Measurements from ENCODE around the gene ZNF740. TPM values are rescaled to one million over a fixed set of nuclear protein-coding genes. Genes with fewer than 3 reads are reported as not detected.

ZNF740 gene
- total and polyA plus RNA-seq, 2 of the 8 experiments (the other 6 are each of a cell fraction or from before 2014, with no cell fraction given): 8.2 to 40.0 TPM

- no peak for TF ChIP-seq EP300 (IDR thresholded peaks at IDR 0.05; ENCODE audit: borderline replicate concordance in 1 of 2, low read depth in 2 of 2, low read length in 2 of 2)
- no peak for TF ChIP-seq CREB1 (IDR thresholded peaks at IDR 0.05)
- TF ChIP-seq CBX5 (IDR thresholded peaks at IDR 0.05; ENCODE audit: low read depth, low read length): no peak
- TF ChIP-seq PHF8 (conservative IDR thresholded peaks at IDR 0.05; ENCODE audit: low read depth, low read length): no peak
- no peak for TF ChIP-seq ATF2 (IDR thresholded peaks at IDR 0.05; ENCODE audit: low read length)
- no peak for TF ChIP-seq SIN3A (conservative IDR thresholded peaks at IDR 0.05 in 1 of 2, IDR thresholded peaks at IDR 0.05 in 1 of 2; ENCODE audit: low read depth in 1 of 2, low read length in 2 of 2)
- no peak for TF ChIP-seq SP2 (IDR thresholded peaks at IDR 0.05; ENCODE audit: low read length)
Measured at GRCh38 chr12:53201177-53201541, 20.6 kb downstream of the ZNF740 start (continued).
